ENCODE measurements around the gene AHNAK.

GRCh38 chr11:62452261-62452660 lies 94.3 kb downstream of the AHNAK start:
- no peak for TF ChIP-seq CTCF (IDR thresholded peaks at IDR 0.05; ENCODE audit: low read depth, low read length, missing input control)
- TF ChIP-seq TAF1 (conservative IDR thresholded peaks at IDR 0.05), result no peak
- no peak for TF ChIP-seq MAX (IDR thresholded peaks at IDR 0.05)
- no peak for TF ChIP-seq REST (IDR thresholded peaks at IDR 0.05)
- TF ChIP-seq EGR1 (IDR thresholded peaks at IDR 0.05; ENCODE audit: low read depth in 2 of 2), result no peak
- no peak for TF ChIP-seq JUND (IDR thresholded peaks at IDR 0.05)
- TF ChIP-seq FOXA1 (IDR thresholded peaks at IDR 0.05), result no peak
- TF ChIP-seq HNF4A (conservative IDR thresholded peaks at IDR 0.05), result no peak
- TF ChIP-seq ZBTB33 (IDR thresholded peaks at IDR 0.05), result no peak
- no peak for TF ChIP-seq SP1 (IDR thresholded peaks at IDR 0.05)
